Measurements from ENCODE around the gene IRAK1. TPM values are rescaled to one million over a fixed set of nuclear protein-coding genes. Genes with fewer than 3 reads are reported as not detected.
A peak's percentile ranks its signal among the peaks of the same experiment; 100 is the strongest.
"Not testable (repeated sequence)": the region's sequence is repeated elsewhere in the genome, so short reads cannot be mapped to it uniquely, and the experiment has no call there.

The IRAK1 gene
- total RNA-seq, 4 donors from 2014 or later = 73.5 to 117 (median 96.8) TPM

DNA sequence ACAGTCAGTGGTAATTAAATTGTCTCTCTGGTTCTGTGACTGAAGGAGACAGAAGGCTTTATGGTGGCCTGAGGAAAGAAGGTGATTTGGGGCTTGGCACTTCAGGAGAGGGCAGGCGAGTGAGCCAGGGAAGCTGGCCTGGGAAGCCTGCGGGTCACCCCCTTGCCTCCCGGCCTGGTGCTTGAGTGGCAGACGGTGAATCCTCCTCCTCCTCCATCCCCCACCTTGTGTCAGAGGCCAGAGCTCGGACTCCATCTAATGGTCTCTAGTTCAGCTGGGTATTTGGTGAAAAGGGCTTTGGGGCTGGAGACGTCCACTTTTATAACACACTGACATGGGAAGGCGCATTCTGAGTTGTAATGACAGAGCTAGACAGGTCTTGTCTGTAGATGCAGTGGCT is 38.5 kb downstream of the IRAK1 start:
- WGBS, 2 donors = 83 to 87% methylated on average over 3 to 7 of the region's 7 CpGs
- intact Hi-C loops (cut with DNase I) = no loop called here
- Histone ChIP-seq H3K4me1 (peaks cover 0 to 33% (median 16%) of the 10 kb centered on the region in 3 donors), H3K27ac (peak overlapping the region in 3 of 4 donors; percentile 43 to 73 (median 68)), H3K27me3 (no peaks in the 10 kb centered on the region), H3K36me3 (no peaks in the 10 kb centered on the region), H3K4me3 (no peak overlapping the region), H3K9me3 (no peaks in the 10 kb centered on the region)
- DNase-seq = no peak
- no peak for TF ChIP-seq POLR2A (IDR thresholded peaks at IDR 0.05)
- TF ChIP-seq, protein P1, sequence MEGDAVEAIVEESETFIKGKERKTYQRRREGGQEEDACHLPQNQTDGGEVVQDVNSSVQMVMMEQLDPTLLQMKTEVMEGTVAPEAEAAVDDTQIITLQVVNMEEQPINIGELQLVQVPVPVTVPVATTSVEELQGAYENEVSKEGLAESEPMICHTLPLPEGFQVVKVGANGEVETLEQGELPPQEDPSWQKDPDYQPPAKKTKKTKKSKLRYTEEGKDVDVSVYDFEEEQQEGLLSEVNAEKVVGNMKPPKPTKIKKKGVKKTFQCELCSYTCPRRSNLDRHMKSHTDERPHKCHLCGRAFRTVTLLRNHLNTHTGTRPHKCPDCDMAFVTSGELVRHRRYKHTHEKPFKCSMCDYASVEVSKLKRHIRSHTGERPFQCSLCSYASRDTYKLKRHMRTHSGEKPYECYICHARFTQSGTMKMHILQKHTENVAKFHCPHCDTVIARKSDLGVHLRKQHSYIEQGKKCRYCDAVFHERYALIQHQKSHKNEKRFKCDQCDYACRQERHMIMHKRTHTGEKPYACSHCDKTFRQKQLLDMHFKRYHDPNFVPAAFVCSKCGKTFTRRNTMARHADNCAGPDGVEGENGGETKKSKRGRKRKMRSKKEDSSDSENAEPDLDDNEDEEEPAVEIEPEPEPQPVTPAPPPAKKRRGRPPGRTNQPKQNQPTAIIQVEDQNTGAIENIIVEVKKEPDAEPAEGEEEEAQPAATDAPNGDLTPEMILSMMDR (IDR thresholded peaks at IDR 0.05) = no peak

DNA sequence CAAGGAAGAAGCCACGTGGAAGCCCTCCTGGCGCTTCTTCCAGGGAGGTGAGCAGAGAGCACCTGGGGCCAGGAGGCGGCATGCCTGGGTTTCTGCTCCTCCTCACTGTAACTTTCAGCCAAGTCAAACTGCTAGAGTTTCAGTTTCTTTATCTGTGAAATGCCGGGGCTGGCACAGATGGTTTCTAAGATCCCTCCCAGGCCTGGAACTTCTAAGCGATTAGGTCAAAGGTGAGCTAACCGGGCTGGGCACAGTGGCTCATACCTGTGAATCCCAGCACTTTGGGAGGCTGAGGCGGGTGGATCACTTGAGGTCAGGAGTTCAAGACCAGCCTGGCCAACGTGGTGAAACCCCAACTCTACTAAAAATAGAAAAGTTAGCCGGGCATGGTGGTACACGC is 39.3 kb downstream of the IRAK1 start:
- peaks cover 0 to 24% (median 11%) of the 10 kb centered on the region in 3 donors for H3K4me1 ChIP-seq
- intact Hi-C loops (cut with DNase I) = not testable (repeated sequence)

DNA sequence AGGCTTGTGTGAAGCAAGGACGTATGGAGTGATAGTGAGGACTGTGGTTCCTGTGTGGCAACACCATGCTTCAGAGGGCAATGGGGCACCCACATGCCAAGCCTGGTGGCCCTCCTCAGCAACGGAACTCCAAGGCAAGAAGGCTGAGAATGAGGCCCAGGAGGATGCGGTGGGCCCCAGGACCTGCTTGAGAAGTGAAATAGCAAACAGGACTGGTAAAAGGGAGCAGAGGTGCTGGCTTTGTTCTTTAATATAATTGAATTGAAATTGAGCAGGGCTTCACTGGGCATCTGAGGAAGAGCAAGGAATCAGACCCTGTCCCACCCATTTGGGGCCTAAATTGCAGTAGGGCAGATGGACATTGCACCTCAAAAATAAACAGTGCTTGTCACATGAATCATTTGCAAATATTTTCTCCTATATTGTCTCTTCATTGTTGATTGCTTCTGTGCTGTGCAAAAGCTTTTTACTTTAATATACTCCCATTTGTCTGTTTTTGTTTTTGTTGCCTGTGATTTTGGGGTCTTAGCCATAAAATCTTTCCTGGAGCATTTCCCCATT is 44.9 kb downstream of the IRAK1 start:
- no peak overlapping the region for H3K4me3 ChIP-seq

More for the DNA sequence above, 39.3 kb downstream of the IRAK1 start:
- H3K36me3 ChIP-seq, H3K9me3 ChIP-seq, DNase-seq, H3K4me3 ChIP-seq, H3K27me3 ChIP-seq: not testable (repeated sequence)
- WGBS, 2 donors = 23% methylated on average over 5 of the region's 10 CpGs; no CpG with 5 or more reads in 1 of the 2 donors
- H3K27ac ChIP-seq = peak overlapping the region in 3 of 4 donors; percentile 21 to 73 (median 68)

DNA sequence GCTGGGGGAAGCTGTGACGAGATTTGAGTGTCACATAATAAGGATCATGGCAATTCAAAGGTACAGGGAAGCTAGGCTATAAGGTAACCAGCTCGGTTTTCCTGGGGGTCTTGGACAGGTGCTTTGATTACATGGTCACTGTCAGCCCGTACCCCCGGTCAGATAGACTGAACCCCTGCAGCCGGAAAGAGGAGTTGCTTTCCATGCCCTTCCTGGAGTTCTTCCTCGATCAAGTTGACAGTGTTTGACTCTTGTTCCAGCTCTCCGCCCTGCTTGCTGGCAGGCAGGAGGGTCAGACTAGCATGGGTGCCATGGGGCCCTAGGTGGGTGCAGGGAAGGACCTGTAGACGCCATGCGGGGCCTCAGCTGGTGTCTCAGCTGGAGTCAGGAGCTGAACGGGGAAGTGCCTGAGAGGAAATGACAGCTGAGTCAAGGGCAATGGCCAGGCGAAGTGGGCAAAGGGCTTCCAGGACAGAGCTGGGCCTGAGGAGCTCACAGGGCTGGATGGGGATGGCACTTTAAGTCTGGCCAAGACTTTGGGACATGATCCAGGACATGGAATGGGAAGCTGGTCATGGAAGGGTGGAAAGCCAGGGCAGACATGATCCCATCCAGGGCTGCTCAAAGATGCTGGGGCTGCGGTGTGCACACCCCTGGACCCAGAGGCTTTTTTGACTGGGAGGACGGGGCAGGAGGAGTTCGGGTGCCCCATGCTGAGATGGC is 45.5 kb downstream of the IRAK1 start:
- DNase-seq = no peak
- WGBS, 2 donors = 77% methylated on average over 13 of the region's 14 CpGs; no CpG with 5 or more reads in 1 of the 2 donors
- H3K4me3 ChIP-seq = peak overlapping the region in 1 of 4 donors; percentile 86

More for the DNA sequence above, 44.9 kb downstream of the IRAK1 start:
- H3K4me1 ChIP-seq = peaks cover 10 to 25% (median 16%) of the 10 kb centered on the region in 3 donors
- H3K27ac ChIP-seq = peak overlapping the region; percentile 98 to 99 (median 99)
- no peaks in the 10 kb centered on the region for H3K27me3 ChIP-seq
- WGBS, 2 donors = 65 to 78% methylated on average over 3 of the region's 3 CpGs
- intact Hi-C loops (cut with DNase I) = no loop called here
- H3K9me3 ChIP-seq = no peaks in the 10 kb centered on the region
- DNase-seq = no peak
- TF ChIP-seq POLR2A (IDR thresholded peaks at IDR 0.05) = no peak
- H3K36me3 ChIP-seq = no peaks in the 10 kb centered on the region

DNA sequence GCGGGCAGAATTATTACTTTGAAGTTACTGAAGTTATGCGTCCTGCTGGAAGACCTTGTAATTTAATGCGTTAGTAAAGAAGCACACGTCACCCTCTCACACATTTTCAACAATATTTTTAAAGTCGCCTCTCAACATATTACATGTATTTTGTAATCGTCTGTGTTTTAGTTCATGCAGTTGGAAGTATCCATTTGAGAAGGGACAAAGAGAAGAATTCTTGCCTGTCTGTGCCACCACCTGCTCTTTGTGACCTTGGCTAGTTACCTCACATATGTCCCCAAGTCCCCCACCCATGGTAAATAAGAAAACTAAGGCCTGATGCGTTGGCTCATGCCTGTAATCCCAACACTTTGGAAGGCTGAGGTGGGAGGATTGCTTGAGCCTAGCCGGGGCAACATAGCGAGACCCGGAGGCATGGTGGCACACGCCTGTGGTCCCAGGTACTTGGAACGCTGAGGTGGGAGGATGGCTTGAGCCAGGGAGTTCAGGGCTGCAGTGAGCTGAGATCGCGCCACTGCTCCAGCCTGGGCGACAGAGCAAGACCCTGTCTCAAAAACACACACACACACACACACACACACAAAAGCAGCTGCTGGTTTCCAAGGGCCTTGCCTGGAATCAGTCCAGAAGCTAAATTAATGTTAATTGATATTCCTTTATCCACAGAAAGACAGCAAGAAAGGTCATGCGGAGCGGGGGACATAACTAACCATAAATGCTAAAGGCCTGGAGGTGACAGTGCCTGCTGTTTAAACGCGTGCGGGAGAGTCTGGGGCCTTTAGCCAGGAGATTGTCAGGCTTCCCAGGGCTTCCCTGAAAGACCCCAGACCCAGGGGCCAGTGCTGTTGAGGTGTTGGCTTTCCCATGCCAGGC is 46.3 kb downstream of the IRAK1 start:
- DNase-seq = no peak
- 13 to 41% methylated on average over 11 to 17 of the region's 20 CpGs for WGBS, 2 donors
- H3K9me3 ChIP-seq = no peaks in the 10 kb centered on the region
- peak overlapping the region; percentile 76 to 95 (median 82) for H3K4me3 ChIP-seq
- TF ChIP-seq POLR2A (IDR thresholded peaks at IDR 0.05) = no peak
- TF ChIP-seq, protein P1 (IDR thresholded peaks at IDR 0.05) = no peak
- peak overlapping the region; percentile 98 to 99 (median 99) for H3K27ac ChIP-seq
- peaks cover 22 to 40% (median 29%) of the 10 kb centered on the region in 3 donors for H3K4me1 ChIP-seq
- intact Hi-C loops (cut with DNase I) = no loop called here
- no peaks in the 10 kb centered on the region for H3K36me3 ChIP-seq
- H3K27me3 ChIP-seq = no peaks in the 10 kb centered on the region

More for the DNA sequence above, 45.5 kb downstream of the IRAK1 start:
- Histone ChIP-seq H3K27ac (peak overlapping the region; percentile 98 to 99 (median 99)), H3K9me3 (no peaks in the 10 kb centered on the region), H3K4me1 (peaks cover 15 to 32% (median 21%) of the 10 kb centered on the region in 3 donors), H3K36me3 (no peaks in the 10 kb centered on the region), H3K27me3 (no peaks in the 10 kb centered on the region)
- no peak for TF ChIP-seq POLR2A (IDR thresholded peaks at IDR 0.05)
- TF ChIP-seq, protein P1 (IDR thresholded peaks at IDR 0.05) = no peak
- intact Hi-C loops (cut with DNase I) = no loop called here

All from esophagus squamous epithelium (tissue), 5 donors.